Neural progenitor cell (in vitro differentiated cells): Measurements from ENCODE around the gene TAS2R19.
"Not testable (repeated sequence)": the region's sequence is repeated elsewhere in the genome, so short reads cannot be mapped to it uniquely, and the experiment has no call there.

Experiments used
- EZH2 ChIP-seq: fragments of 200-600 bp; sonication (generic); IDR thresholded peaks from 2 replicates; pipeline ENCODE4 v1.6.1; 2017; ENCODE audit warnings: antibody characterized with exemption, mild to moderate bottlenecking, moderate library complexity
- TF ChIP-seq, protein P1 (sequence below): fragments of 200-600 bp; sonication (generic); IDR thresholded peaks from 2 replicates; pipeline ENCODE4 v1.5.1; 2017; ENCODE audit warnings: antibody characterized with exemption, mild to moderate bottlenecking

DNA sequence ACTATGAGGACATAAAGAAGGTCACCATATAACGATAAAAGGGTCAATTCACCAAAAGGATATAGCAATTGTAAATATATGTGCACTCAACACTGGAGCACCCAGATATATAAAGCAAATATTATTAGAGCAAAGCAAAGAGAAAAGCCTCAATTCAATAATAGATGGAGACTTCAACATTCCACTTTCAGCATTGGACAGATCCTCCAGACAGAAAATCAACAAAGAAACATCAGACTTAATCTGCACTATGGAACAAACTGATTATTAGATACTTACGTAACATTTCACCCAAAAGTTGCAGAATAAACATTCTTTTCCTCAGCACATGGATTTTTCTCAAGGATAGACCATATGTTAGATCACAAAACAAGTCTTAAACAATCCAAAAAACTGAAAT, 18.9 kb upstream of the TAS2R19 start:
- TF ChIP-seq, protein P1, sequence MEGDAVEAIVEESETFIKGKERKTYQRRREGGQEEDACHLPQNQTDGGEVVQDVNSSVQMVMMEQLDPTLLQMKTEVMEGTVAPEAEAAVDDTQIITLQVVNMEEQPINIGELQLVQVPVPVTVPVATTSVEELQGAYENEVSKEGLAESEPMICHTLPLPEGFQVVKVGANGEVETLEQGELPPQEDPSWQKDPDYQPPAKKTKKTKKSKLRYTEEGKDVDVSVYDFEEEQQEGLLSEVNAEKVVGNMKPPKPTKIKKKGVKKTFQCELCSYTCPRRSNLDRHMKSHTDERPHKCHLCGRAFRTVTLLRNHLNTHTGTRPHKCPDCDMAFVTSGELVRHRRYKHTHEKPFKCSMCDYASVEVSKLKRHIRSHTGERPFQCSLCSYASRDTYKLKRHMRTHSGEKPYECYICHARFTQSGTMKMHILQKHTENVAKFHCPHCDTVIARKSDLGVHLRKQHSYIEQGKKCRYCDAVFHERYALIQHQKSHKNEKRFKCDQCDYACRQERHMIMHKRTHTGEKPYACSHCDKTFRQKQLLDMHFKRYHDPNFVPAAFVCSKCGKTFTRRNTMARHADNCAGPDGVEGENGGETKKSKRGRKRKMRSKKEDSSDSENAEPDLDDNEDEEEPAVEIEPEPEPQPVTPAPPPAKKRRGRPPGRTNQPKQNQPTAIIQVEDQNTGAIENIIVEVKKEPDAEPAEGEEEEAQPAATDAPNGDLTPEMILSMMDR, result not testable (repeated sequence)
- not testable (repeated sequence) for TF ChIP-seq EZH2
